H9 (cell line): ENCODE results near the gene BRD9. TPM values are rescaled to one million over a fixed set of nuclear protein-coding genes. Genes with fewer than 3 reads are reported as not detected.

Experiments used
- DNase-seq: peaks from one replicate; pipeline ENCODE4 v3.0.0-alpha.2; 2017
- H2AFZ ChIP-seq: one replicate; pipeline ENCODE4 v1.6.1; 2013; ENCODE audit warnings: mild to moderate bottlenecking, low read length, control low read depth, moderate library complexity
- H2AK5ac ChIP-seq: 2 replicates; pipeline ENCODE4 v1.6.1; 2013; ENCODE audit warnings: low read length, control low read depth, mixed read lengths; ENCODE audit not compliant: insufficient read length
- H2BK120ac ChIP-seq: one replicate; pipeline ENCODE4 v1.6.1; 2013; ENCODE audit warnings: low read depth, mild to moderate bottlenecking, low read length, control low read depth, inconsistent platforms; ENCODE audit not compliant: poor library complexity, severe bottlenecking
- H2BK12ac ChIP-seq: 2 replicates; pipeline ENCODE4 v1.6.1; 2013; ENCODE audit warnings: low read length, control low read depth, mixed read lengths, low read depth; ENCODE audit not compliant: insufficient read length
- H2BK15ac ChIP-seq: 2 replicates; pipeline ENCODE4 v1.6.1; 2013; ENCODE audit warnings: low read depth, low read length, control low read depth
- H2BK20ac ChIP-seq: one replicate; pipeline ENCODE4 v1.6.1; 2013; ENCODE audit warnings: low read depth, mild to moderate bottlenecking, low read length, control low read depth, inconsistent platforms; ENCODE audit not compliant: poor library complexity, severe bottlenecking
- H2BK5ac ChIP-seq: 2 replicates; pipeline ENCODE4 v1.6.1; 2013; ENCODE audit warnings: low read length, control low read depth, mixed read lengths; ENCODE audit not compliant: insufficient read length
- H3K14ac ChIP-seq: 2 replicates; pipeline ENCODE4 v1.6.1; 2013; ENCODE audit warnings: low read length, control low read depth; ENCODE audit not compliant: insufficient read depth
- H3K18ac ChIP-seq: 2 replicates; pipeline ENCODE4 v1.6.1; 2013; ENCODE audit warnings: low read depth, mild to moderate bottlenecking, mixed read lengths, low read length, control low read depth; ENCODE audit not compliant: insufficient read length
- H3K23ac ChIP-seq: 2 replicates; pipeline ENCODE4 v1.6.1; 2013; ENCODE audit warnings: low read length, control low read depth, mixed read lengths, low read depth; ENCODE audit not compliant: insufficient read length
- H3K23me2 ChIP-seq: 2 replicates; pipeline ENCODE4 v1.6.1; 2013; ENCODE audit warnings: low read depth, mild to moderate bottlenecking, mixed read lengths, low read length, control low read depth; ENCODE audit not compliant: insufficient read length, poor library complexity, severe bottlenecking
- H3K27ac ChIP-seq: 2 replicates; pipeline ENCODE4 v1.5.1; 2013; ENCODE audit warnings: low read length, control low read depth, mixed read lengths, low read depth; ENCODE audit not compliant: insufficient read length
- H3K27me3 ChIP-seq: 2 replicates; pipeline ENCODE4 v1.6.1; 2013; ENCODE audit warnings: low read length, control low read depth, inconsistent platforms; ENCODE audit not compliant: insufficient read depth
- H3K4ac ChIP-seq: 2 replicates; pipeline ENCODE4 v1.6.1; 2013; ENCODE audit warnings: low read depth, mild to moderate bottlenecking, control low read depth, inconsistent platforms, low read length, moderate library complexity
- H3K4me1 ChIP-seq: 2 replicates; pipeline ENCODE4 v1.6.1; 2013; ENCODE audit warnings: low read length, control low read depth, inconsistent platforms; ENCODE audit not compliant: insufficient read depth
- H3K4me2 ChIP-seq: 2 replicates; pipeline ENCODE4 v1.6.1; 2013; ENCODE audit warnings: low read length, control low read depth, mixed read lengths; ENCODE audit not compliant: insufficient read length, insufficient read depth
- H3K56ac ChIP-seq: 2 replicates; pipeline ENCODE4 v1.6.1; 2013; ENCODE audit warnings: low read depth, mild to moderate bottlenecking, mixed read lengths, low read length, control low read depth; ENCODE audit not compliant: insufficient read length
- H3K79me1 ChIP-seq: 2 replicates; pipeline ENCODE4 v1.6.1; 2013; ENCODE audit warnings: low read depth, mild to moderate bottlenecking, moderate library complexity, low read length, control low read depth, inconsistent platforms; ENCODE audit not compliant: insufficient read depth, poor library complexity, severe bottlenecking
- H3K79me2 ChIP-seq: 2 replicates; pipeline ENCODE4 v1.6.1; 2013; ENCODE audit warnings: low read length, control low read depth, inconsistent platforms; ENCODE audit not compliant: insufficient read depth
- H3K9ac ChIP-seq: 2 replicates; pipeline ENCODE4 v1.6.1; 2013; ENCODE audit warnings: low read length, control low read depth, mixed read lengths; ENCODE audit not compliant: insufficient read length; ENCODE audit errors: extremely low read depth
- H3K9me3 ChIP-seq: one replicate; pipeline ENCODE4 v1.6.1; 2013; ENCODE audit warnings: low read depth, low read length, inconsistent platforms; ENCODE audit not compliant: control insufficient read depth
- H3T11ph ChIP-seq: one replicate; pipeline ENCODE4 v1.6.1; 2013; ENCODE audit warnings: mild to moderate bottlenecking, low read length, control low read depth, inconsistent platforms
- H4K20me1 ChIP-seq: one replicate; pipeline ENCODE4 v1.6.1; 2013; ENCODE audit not compliant: control insufficient read depth, insufficient read length, insufficient read depth
- H4K5ac ChIP-seq: 2 replicates; pipeline ENCODE4 v1.6.1; 2013; ENCODE audit warnings: low read depth, mild to moderate bottlenecking, mixed read lengths, low read length, control low read depth; ENCODE audit not compliant: insufficient read length
- H4K8ac ChIP-seq: replicated peaks from 2 replicates; pipeline ENCODE4 v1.6.1; 2013; ENCODE audit warnings: low read length, control low read depth, mixed read lengths, low read depth; ENCODE audit not compliant: insufficient read length
- H4K91ac ChIP-seq: 2 replicates; pipeline ENCODE4 v1.6.1; 2013; ENCODE audit warnings: low read depth, mild to moderate bottlenecking, moderate library complexity, mixed read lengths, low read length, control low read depth; ENCODE audit not compliant: insufficient read length
- H3K27ac Mint-ChIP-seq, 3 experiments: 2 replicates in 2 of 3; 3 replicates in 1 of 3; pipeline ENCODE4 v1.8.0; 2020 to 2021; ENCODE audit warnings: mixed read lengths in 3 of 3, mild to moderate bottlenecking in 1 of 3, moderate library complexity in 1 of 3
- H3K27me3 Mint-ChIP-seq: 2 replicates; pipeline ENCODE4 v1.8.0; 2021; ENCODE audit warnings: low read depth, mild to moderate bottlenecking, moderate library complexity, mixed read lengths
- H3K36me3 Mint-ChIP-seq, 3 experiments: 2 replicates in 2 of 3; 3 replicates in 1 of 3; pipeline ENCODE4 v1.8.0; 2020 to 2021; ENCODE audit warnings: low read depth in 3 of 3, mixed read lengths in 3 of 3; ENCODE audit not compliant: insufficient read depth in 1 of 3
- H3K4me1 Mint-ChIP-seq, 2 experiments: 2 replicates each; pipeline ENCODE4 v1.8.0; 2020; ENCODE audit warnings: mixed read lengths in 2 of 2
- H3K4me3 Mint-ChIP-seq, 2 experiments: 2 replicates in 1 of 2; 3 replicates in 1 of 2; pipeline ENCODE4 v1.8.0; 2020 to 2021; ENCODE audit warnings: mild to moderate bottlenecking in 2 of 2, mixed read lengths in 2 of 2, moderate library complexity in 1 of 2
- H3K9me3 Mint-ChIP-seq, 2 experiments: 2 replicates in 1 of 2; 3 replicates in 1 of 2; pipeline ENCODE4 v1.8.0; 2020; ENCODE audit warnings: mild to moderate bottlenecking in 2 of 2, mixed read lengths in 2 of 2, moderate library complexity in 1 of 2
- CTCF ChIP-seq: fragments of 200-600 bp; sonication (generic); conservative IDR thresholded peaks from 3 replicates; pipeline ENCODE4 v1.8.0; 2021; ENCODE audit warnings: antibody characterized with exemption, mild to moderate bottlenecking
- WGBS: extraction: QIAGEN DNeasy Blood & Tissue Kit; methylation state at CpG from one replicate; pipeline ENCODE4 v1.1.7; 2013; ENCODE audit warnings: missing lambda C conversion rate, low lambda C conversion rate, mixed read lengths; ENCODE audit not compliant: insufficient read length; ENCODE audit errors: extremely low coverage; 5-methylcytosine and 5-hydroxymethylcytosine counted together
- total RNA-seq: library from RNA; stranded (reverse); gene quantifications from 2 replicates; pipeline ENCODE4 v1.2.1, GENCODE V29; 2021

The BRD9 gene
- total RNA-seq, 1 experiment from 2014 or later = 70.5 TPM

GRCh38 chr5:881551-881935, 11.1 kb downstream of the BRD9 start:
- H3K4me1 Mint-ChIP-seq = no peaks in the 10 kb centered on the region
- Histone ChIP-seq H2BK20ac (no peak overlapping the region), H4K20me1 (peaks cover 5% of the 10 kb centered on the region), H3K27ac (no peak overlapping the region), H2AFZ (no peak overlapping the region), H3K23ac (no peak overlapping the region), H2BK12ac (no peak overlapping the region), H4K8ac (no peak overlapping the region), H3K23me2 (no peaks in the 10 kb centered on the region), H2AK5ac (no peak overlapping the region), H3K56ac (no peak overlapping the region), H3K4me1 (no peaks in the 10 kb centered on the region), H3K4ac (no peak overlapping the region), H3K14ac (no peak overlapping the region), H2BK120ac (no peak overlapping the region), H3K9me3 (no peaks in the 10 kb centered on the region), H3K79me2 (peaks cover 21% of the 10 kb centered on the region; the same call in 1 of the 2 replicates), H3T11ph (no peak overlapping the region), H2BK15ac (no peak overlapping the region), H4K91ac (no peak overlapping the region), H3K9ac (no peak overlapping the region), H2BK5ac (no peak overlapping the region), H3K79me1 (peaks cover 6% of the 10 kb centered on the region), H4K5ac (no peak overlapping the region), H3K27me3 (no peaks in the 10 kb centered on the region), H3K4me2 (no peak overlapping the region), H3K18ac (no peak overlapping the region)
- DNase-seq = no peak
- peak overlapping the region in 1 of 3 experiments; percentile 12; a peak in 1 of 7 replicates for H3K27ac Mint-ChIP-seq
- no peak for TF ChIP-seq CTCF
- no peaks in the 10 kb centered on the region; a peak in 2 of 5 replicates for H3K9me3 Mint-ChIP-seq
- H3K36me3 Mint-ChIP-seq = peaks cover 67 to 81% (median 78%) of the 10 kb centered on the region in 3 experiments
- H3K4me3 Mint-ChIP-seq = no peak overlapping the region
- H3K27me3 Mint-ChIP-seq = no peaks in the 10 kb centered on the region
- WGBS = no CpG with 5 or more reads among the region's 12 CpGs
